ENCODE results near the gene SYTL3. TPM values are rescaled to one million over a fixed set of nuclear protein-coding genes. Genes with fewer than 3 reads are reported as not detected.

Gene SYTL3
- total RNA-seq, 4 donors from 2014 or later, result 1.8 to 5.7 (median 2.9) TPM

DNA sequence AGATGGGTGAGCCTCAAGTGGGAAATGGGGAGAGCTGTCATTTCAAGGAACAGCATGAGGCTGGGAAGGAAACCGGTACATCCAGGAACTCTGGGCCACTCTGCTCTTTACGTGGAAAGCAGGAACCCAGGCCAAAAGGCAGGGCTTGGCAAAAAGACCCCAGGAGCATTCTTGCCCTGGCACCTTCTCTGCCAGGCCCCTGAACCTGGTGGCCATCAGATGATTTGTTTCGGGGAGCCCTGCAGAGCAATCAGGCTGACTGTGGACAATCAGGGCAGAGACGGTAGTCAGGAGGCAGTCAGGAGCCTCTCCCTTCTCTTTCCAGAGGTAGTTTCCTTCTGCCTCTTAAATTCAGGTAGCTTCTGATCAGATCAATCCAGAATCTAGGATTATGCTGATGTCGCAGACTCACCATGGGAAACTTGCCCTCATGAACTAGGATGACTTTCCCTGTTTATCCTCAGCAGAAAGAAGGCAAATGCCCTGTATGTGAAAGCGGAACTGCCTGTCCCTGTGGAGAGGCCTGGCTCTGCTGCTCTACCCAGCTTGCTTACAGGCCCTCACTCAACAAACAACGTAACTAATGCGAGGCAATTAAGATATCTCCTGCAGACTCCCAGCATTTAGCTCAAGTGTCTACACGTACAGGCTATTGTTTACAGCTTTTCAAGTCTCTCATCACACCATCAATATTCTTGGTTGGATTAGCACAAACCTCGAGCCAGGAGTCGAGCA lies 132.7 kb downstream of the SYTL3 start:
- TF ChIP-seq, protein P1, sequence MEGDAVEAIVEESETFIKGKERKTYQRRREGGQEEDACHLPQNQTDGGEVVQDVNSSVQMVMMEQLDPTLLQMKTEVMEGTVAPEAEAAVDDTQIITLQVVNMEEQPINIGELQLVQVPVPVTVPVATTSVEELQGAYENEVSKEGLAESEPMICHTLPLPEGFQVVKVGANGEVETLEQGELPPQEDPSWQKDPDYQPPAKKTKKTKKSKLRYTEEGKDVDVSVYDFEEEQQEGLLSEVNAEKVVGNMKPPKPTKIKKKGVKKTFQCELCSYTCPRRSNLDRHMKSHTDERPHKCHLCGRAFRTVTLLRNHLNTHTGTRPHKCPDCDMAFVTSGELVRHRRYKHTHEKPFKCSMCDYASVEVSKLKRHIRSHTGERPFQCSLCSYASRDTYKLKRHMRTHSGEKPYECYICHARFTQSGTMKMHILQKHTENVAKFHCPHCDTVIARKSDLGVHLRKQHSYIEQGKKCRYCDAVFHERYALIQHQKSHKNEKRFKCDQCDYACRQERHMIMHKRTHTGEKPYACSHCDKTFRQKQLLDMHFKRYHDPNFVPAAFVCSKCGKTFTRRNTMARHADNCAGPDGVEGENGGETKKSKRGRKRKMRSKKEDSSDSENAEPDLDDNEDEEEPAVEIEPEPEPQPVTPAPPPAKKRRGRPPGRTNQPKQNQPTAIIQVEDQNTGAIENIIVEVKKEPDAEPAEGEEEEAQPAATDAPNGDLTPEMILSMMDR (IDR thresholded peaks at IDR 0.05), result no peak
- TF ChIP-seq POLR2A (IDR thresholded peaks at IDR 0.05), result no peak
- intact Hi-C loops (cut with DNase I; ENCODE audit: low total_unique reads), result no loop called here
- 67 to 82% methylated on average over 11 of the region's 11 CpGs for WGBS, 2 donors
- no peak overlapping the region for H3K4me3 ChIP-seq (ENCODE audit: low read depth, poor library complexity, severe bottlenecking)
- no peak for DNase-seq (ENCODE audit: low spot score in 2 of 2)

DNA sequence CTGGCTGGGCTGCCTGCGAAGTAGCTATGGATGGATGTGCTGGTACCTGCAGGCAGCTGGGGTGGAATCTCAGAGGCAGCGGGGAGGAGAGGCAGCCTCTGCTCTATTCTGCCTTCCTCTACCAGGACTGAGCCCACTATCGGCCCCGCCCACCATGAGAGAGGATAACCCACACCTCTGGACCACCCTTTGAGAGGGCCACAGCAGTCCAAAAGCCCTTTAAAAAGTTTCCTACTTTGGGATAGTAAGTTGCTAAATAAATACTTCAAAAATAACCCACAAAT lies 133.3 kb downstream of the SYTL3 start:
- intact Hi-C loops (cut with DNase I; ENCODE audit: low total_unique reads), result no loop called here
- H3K4me3 ChIP-seq (ENCODE audit: low read depth, poor library complexity, severe bottlenecking), result no peak overlapping the region
- no peak for DNase-seq (ENCODE audit: low spot score in 2 of 2)
- WGBS, 2 donors, result 60 to 88% methylated on average over 4 of the region's 4 CpGs
- TF ChIP-seq, protein P1 (IDR thresholded peaks at IDR 0.05), result no peak
- no peak for TF ChIP-seq POLR2A (IDR thresholded peaks at IDR 0.05)

DNA sequence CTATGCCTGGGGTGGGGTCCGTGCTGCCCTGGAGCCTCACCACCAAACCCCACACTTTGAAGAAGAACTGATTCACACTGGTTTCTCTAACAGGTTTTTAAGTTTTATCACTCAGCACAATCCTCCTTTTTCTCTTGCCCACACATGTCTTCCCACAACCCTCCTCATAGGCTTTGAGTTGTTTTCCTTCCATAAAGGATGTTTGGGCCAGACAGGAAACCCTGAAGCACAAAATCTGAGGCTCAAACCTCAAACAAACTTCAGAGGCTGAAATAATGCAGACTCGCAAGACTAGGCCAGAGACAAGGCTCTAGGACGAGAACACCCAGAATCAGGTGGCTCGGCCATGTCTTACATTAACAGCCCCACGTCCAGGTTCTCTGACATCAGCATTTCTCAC lies 134.0 kb downstream of the SYTL3 start:
- DNase-seq (ENCODE audit: low spot score in 2 of 2), result no peak
- TF ChIP-seq, protein P1 (IDR thresholded peaks at IDR 0.05), result no peak
- no peak for TF ChIP-seq POLR2A (IDR thresholded peaks at IDR 0.05)
- intact Hi-C loops (cut with DNase I; ENCODE audit: low total_unique reads), result no loop called here
- WGBS, 2 donors, result 90 to 91% methylated on average over 5 of the region's 5 CpGs
- no peak overlapping the region for H3K4me3 ChIP-seq (ENCODE audit: low read depth, poor library complexity, severe bottlenecking)

DNA sequence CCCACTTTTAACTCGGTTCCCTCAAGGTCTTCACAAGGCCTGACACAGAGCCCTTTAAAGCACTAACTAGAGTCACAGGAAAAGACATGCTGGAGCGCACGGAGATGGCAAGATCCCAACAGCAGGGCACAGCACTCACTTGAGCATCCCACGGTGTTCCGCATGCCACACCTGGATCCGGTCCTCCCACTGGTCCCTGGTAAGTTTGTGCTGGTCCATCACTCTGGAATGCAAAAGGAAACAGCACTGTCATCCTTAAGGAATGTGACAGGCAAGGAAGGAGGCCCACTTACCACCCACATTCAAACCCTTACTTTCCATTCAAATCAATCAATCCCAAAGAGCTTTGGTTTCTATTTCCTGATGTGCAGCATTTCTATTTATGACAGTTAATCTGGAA lies 134.7 kb downstream of the SYTL3 start:
- TF ChIP-seq, protein P1 (IDR thresholded peaks at IDR 0.05), result no peak
- no peak for TF ChIP-seq POLR2A (IDR thresholded peaks at IDR 0.05)
- 55 to 68% methylated on average over 6 of the region's 6 CpGs for WGBS, 2 donors
- DNase-seq (ENCODE audit: low spot score in 2 of 2), result no peak
- H3K4me3 ChIP-seq (ENCODE audit: low read depth, poor library complexity, severe bottlenecking), result no peak overlapping the region
- intact Hi-C loops (cut with DNase I; ENCODE audit: low total_unique reads), result no loop called here

DNA sequence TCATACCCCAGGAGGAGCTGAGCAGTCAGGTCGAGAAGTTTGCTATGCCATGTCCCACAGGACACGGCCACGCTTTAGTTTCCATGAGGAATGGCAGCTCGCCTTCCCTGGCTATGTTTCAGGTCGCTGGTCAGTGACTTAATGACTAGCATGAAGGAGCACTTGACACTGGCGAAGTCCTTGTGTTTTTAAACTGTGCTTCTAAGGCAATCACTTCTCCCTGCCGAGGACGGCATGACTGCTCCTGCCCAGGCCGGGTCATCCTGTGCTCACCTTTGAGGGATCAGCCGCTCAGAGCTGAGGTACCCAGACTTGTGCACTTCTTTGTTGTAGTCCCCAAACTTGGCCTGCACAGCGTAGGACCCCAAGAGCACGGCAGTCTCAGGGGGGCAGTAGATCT lies 135.2 kb downstream of the SYTL3 start:
- no peak overlapping the region for H3K4me3 ChIP-seq (ENCODE audit: low read depth, poor library complexity, severe bottlenecking)
- no peak for TF ChIP-seq POLR2A (IDR thresholded peaks at IDR 0.05)
- TF ChIP-seq, protein P1 (IDR thresholded peaks at IDR 0.05), result no peak
- peak in 1 of 2 donors; percentile 77 for DNase-seq (ENCODE audit: low spot score in 2 of 2)
- intact Hi-C loops (cut with DNase I; ENCODE audit: low total_unique reads), result no loop called here
- whole genome bisulfite sequencing, 2 donors, result 94 to 96% methylated on average over 10 to 12 of the region's 12 CpGs

All from lower leg skin (tissue), 4 donors.